ENCODE results near the gene FAM193B.
"Not testable (repeated sequence)": the region's sequence is repeated elsewhere in the genome, so short reads cannot be mapped to it uniquely, and the experiment has no call there.

FAM193B gene

GRCh38 chr5:177538876-177539275 is 15.5 kb downstream of the FAM193B start:
- DNase-seq: no peak
- Histone ChIP-seq H3K36me3 (peaks cover 35% of the 10 kb centered on the region), H3K27me3 (no peaks in the 10 kb centered on the region), H3K4me3 (ENCODE audit: low read depth, low read length) (no peak overlapping the region), H3K4me1 (peaks cover 19% of the 10 kb centered on the region), H3K9me3 (no peaks in the 10 kb centered on the region)
- TF ChIP-seq CTCF (IDR thresholded peaks at IDR 0.05; ENCODE audit: low read depth, low read length): no peak

GRCh38 chr5:177537389-177538361 is 16.7 kb downstream of the FAM193B start:
- no peak overlapping the region for H3K4me3 ChIP-seq (ENCODE audit: low read depth, low read length)
- peaks cover 7% of the 10 kb centered on the region for H3K4me1 ChIP-seq
- peaks cover 39% of the 10 kb centered on the region for H3K36me3 ChIP-seq
- DNase-seq: no peak
- no peak for TF ChIP-seq CTCF (IDR thresholded peaks at IDR 0.05; ENCODE audit: low read depth, low read length)
- H3K9me3 ChIP-seq: no peaks in the 10 kb centered on the region
- no peaks in the 10 kb centered on the region for H3K27me3 ChIP-seq

DNA sequence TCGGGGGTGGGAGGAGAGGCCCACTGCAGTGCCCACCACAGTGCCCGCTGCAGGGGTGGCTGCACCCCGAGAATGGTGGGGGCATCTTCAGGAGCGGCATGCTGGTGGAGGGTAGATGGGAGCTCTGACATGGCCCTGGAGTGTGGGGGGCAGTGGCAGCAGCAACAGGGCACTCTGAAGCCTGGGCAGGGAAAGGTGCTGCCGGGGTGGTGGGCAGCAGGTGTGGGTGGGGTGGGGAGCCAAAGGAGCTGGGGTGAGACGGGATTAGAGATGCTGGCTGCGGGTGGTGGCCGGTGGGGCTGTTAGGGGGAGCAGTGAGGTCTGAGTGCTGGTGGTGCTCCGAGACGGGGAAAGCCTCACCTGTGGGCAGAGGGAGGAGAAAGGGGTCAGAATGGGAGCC is 18.0 kb downstream of the FAM193B start:
- peaks cover 42% of the 10 kb centered on the region for H3K36me3 ChIP-seq
- no peak overlapping the region for H3K4me3 ChIP-seq (ENCODE audit: low read depth, low read length)
- no peaks in the 10 kb centered on the region for H3K27me3 ChIP-seq
- H3K9me3 ChIP-seq: no peaks in the 10 kb centered on the region
- no peak for DNase-seq
- H3K4me1 ChIP-seq: peaks cover 5% of the 10 kb centered on the region
- TF ChIP-seq CTCF (IDR thresholded peaks at IDR 0.05; ENCODE audit: low read depth, low read length): no peak

- DNase-seq: no peak
- no peaks in the 10 kb centered on the region for H3K9me3 ChIP-seq
- H3K4me1 ChIP-seq: peaks cover 5% of the 10 kb centered on the region
- H3K4me3 ChIP-seq (ENCODE audit: low read depth, low read length): no peak overlapping the region
- peaks cover 45% of the 10 kb centered on the region for H3K36me3 ChIP-seq
- no peaks in the 10 kb centered on the region for H3K27me3 ChIP-seq
- peak; percentile 31; the same call in 1 of the 2 replicates for TF ChIP-seq CTCF (IDR thresholded peaks at IDR 0.05; ENCODE audit: low read depth, low read length)
Observed at GRCh38 chr5:177535125-177535524, 19.2 kb downstream of the FAM193B start.

DNA sequence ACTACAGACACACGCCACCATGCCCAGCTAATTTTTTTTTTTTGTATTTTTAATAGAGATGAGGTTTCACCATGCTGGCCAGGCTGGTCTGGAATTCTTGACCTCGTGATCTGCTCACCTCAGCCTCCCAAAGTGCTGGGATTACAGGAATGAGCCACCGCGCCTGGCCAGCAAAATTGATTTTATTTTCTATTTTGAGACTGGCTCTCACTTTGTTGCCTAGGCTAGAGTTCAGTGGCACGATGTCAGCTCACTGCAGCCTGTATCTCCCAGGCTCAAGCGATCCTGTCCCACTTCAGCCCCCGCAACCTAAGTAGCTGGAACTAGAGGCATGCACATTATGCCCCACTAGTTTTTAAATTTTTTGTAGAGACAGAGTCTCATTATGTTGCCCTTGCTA is 19.9 kb downstream of the FAM193B start:
- H3K27me3 ChIP-seq; H3K4me1 ChIP-seq; DNase-seq; H3K9me3 ChIP-seq; H3K4me3 ChIP-seq (ENCODE audit: low read depth, low read length): not testable (repeated sequence)
- peaks cover 45% of the 10 kb centered on the region for H3K36me3 ChIP-seq

- Histone ChIP-seq H3K36me3 (peaks cover 33% of the 10 kb centered on the region), H3K27me3 (no peaks in the 10 kb centered on the region), H3K9me3 (no peaks in the 10 kb centered on the region), H3K4me1 (peaks cover 13% of the 10 kb centered on the region), H3K4me3 (ENCODE audit: low read depth, low read length) (no peak overlapping the region)
- DNase-seq: no peak
- TF ChIP-seq CTCF (IDR thresholded peaks at IDR 0.05; ENCODE audit: low read depth, low read length): no peak
Observed at GRCh38 chr5:177531209-177531940, 23.0 kb downstream of the FAM193B start.

All from BE2C (cell line).